ENCODE data around the gene HIPK2. TPM values are rescaled to one million over a fixed set of nuclear protein-coding genes. Genes with fewer than 3 reads are reported as not detected.
A peak's percentile ranks its signal among the peaks of the same experiment; 100 is the strongest.
"Not testable (repeated sequence)": the region's sequence is repeated elsewhere in the genome, so short reads cannot be mapped to it uniquely, and the experiment has no call there.

The HIPK2 gene
- polyA plus RNA-seq, 1 donor: 10.4 TPM

DNA sequence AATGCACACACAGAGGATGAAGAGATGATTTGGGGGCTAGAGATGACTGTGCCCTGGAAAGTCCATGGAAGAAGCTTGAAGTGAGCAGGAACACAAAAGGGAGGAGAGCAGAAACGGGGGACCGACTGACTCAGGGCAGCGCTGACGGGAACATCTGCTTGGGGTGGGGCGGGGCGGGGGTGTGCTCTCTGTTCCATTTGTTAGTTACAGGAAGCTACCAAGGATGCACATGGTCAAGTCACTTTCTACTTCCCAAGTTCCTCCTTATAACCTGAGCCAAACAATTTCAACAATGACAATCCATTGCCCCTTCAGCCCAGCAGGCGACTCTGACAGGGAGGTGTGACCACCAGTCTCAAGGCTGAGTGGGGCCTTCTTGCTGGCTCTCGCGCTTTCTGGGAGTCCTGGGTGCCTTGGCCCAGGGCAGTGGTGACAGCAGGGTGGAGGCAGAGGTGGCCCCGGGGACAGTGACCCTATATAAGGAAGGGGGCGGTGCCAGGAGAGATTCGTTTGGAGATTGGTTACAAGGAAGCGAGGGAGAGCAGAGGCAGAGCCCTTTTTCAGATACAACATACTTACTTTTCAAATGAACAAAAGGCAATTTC, 214.7 kb downstream of the HIPK2 start:
- no peak for DNase-seq

DNA sequence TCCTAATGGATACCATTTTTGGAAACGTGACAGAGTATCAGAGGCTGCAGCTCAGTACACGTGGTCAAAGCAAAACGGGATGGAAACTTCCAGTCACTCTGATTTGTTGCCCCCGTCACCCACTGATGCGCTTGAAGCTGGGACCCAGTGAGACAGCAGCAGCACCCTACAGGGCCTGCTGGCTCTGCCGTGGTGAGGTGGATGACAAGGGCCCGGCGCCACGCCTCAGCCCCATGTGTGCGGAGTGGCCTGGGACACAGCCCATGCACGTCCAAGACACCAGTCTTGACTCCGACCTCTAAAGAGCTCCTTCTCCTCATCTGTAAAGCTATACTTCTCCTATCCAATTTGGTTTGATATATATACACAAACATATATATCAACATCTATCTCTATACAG, 215.3 kb downstream of the HIPK2 start:
- DNase-seq: no peak

DNA sequence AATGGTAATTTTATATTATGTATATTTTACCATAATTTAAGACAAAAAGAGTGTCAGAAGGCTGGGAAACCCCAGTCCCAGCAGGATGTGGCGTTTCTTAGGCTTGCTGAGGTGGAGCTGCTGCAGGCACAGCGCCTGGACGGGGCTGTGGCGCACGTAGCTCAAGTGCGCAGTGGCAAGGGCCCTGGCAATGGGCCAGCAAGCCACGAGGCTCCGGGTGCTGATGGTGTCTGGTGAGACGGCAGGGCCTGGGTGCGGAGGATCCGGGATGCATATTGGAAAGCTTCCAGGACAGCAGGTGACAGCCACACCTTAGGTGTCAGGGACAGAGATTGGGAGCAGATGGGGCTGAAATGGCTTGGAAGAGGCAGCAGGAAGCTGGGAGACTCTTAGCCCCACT, 217.1 kb downstream of the HIPK2 start:
- DNase-seq: no peak

DNA sequence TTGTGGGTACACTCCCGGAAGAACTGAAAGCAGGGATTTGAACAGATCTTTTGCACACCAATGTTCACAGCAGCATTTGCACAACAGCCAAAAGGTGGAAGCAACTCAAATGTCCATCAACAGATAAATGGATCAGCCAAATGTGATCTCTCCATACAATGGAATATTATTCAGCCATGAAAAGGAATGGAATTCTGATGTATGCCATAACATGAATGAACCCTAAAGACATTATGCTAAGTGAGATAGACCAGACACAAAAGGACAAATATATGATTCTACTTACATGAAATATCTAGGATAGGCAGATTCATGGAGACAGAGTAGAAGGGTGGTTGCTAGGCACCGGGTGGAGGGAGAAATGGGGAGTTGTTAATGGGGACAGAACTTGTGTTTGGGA, 217.6 kb downstream of the HIPK2 start:
- DNase-seq: no peak

DNA sequence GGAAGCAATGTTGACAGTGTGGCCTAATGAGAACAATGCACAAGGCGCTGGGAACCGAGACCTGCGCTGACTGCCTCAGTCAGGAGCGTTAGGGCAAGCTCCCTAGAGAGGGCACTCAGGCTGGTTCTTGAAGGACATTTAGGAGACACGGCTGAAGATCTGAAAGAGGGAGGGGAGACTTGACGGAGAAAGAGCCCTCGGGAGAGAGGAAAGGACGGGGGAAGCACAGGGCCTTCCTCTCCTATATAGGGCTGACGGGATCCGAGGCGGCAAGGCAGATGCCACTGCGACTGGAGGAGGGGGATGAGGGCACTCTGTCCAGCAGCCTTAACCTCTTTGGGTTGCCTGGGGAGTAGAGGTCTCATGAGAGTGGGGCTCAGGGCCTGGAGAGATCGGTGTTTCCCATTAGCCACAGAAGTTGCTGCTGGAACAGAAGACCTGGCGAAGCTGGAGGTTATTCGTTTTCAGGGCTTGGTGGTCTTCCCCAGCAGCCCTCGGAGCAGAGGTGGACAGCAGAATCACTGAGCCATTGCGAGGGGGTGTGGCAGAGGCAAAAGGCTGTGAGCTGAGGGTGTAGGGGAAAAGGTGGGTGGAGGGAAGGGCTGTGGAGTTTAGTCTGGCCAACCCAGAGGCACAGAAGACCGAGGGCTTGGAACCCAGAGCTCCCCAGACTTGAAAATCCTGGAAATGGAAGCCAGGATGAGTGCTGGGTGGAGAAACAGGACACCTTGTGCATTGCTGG, 218.3 kb downstream of the HIPK2 start:
- DNase-seq: no peak

DNA sequence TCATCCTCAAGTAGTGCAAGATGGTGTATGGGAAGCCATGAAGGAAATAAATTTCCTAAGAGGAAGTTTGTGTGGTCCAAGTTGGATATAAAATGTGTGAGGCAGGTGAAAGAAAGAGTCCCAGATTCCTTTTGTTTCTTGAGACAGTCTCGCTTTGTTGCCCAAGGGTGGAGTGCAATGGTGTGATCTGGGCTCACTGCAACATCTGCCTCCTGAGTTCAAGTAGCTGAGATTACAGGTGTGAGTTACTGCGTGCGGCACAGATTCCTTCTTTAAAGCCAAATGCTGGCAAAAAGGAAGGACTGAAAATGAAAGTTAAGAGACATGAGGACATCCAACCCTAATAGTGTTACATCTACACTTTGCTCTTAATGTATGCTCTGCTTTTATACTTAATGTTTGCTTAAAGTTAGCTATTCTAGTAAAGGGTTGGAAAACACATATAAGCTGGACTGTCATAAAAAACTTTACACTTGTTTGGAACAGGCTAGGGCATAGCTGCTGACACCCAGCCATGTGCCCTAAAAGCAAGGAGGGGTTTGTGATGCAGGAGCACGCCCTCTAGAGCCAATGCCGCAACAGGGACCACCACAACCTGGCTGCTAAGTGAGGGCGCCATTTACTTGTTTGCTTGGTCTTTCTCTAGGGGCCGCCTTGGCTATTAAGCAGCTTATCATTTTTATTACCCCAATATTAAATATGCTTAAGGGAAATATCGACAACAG, 219.8 kb downstream of the HIPK2 start:
- no peak for DNase-seq

DNA sequence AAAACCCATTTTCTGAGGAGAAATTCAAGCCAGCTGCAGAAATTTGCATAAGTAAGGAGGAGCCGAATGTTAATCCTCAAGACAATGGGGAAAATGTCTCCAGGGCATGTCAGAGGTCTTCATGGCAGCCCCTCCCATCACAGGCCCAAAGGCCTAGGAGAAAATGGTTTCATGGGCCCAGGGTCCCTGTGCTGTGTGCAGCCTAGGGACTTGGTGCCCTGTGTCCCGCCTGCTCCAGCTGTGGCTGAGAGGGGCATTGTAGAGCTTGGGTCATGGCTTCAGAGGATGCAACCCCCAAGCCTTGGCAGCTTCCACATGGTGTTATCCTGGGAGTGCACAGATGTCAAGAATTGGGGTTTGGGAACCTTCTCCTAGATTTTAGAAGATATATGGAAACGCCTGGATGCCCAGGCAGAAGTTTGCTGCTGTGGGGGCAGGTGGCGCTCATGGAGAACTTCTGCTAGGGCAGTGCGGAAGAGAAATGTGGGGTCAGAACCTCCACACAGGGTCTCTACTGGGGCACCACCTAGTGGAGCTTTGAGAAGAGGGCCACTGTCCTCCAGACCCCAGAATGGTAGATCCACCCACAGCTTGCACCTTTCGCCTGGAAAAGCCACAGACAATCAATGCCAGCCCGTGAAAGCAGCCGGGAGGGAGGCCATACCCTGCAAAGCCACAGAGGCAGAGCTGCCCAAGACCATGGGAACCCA, 223.7 kb downstream of the HIPK2 start:
- not testable (repeated sequence) for DNase-seq

DNA sequence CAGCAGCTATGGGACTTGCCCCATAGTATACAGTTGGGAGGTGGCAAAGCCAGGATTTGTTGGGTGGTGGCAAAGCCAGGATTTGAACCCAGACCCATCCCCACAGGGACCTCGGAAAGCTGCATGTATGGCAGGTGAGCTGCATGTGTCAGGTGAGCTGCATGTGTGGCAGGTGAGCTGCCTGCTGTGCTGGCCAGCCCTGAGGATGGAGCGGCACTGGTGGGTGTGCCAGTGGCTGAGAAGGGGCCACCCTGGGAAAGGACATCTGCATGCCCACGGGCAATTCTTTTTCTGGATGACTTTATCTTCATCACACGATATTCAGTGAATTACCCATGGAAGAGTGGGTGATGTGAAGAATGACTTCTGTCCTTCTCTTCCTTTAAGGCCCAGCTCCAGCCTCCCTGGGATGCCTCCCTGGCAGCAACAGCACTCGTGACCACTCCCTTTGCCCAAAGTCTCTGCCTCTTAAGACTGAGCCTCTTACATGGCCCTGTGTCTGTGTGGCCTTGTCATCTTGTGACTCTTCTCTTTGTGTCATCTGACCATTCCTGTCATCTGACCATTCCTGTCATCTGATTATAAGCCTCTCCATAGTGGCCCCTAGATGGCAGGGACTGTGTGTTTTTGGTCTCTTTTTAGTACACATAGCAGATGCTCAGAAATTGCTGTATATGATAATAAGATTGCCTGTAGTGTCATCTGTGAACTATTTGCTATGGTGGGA, 229.3 kb downstream of the HIPK2 start:
- no peak for DNase-seq

DNA sequence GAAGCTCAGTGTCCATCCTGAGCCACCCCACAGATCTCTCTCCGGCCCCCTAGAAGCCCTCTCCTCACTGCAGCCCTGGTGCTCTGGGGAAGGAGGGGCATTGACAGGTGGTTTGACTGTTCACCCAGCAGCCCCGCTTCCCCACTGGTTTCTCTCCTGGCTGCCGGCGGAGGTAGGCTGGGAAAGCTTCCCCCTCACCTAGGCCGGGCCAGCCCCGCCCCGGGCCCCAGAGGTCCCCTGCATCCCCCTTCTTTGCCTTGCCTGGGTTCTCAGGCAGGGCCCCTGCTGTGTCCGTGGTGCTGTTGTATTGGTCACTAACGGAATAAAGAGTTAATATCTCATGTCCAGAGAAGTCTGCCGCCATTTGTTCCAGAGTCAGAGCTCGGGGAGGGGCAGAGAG, 233.2 kb downstream of the HIPK2 start:
- DNase-seq: no peak

DNA sequence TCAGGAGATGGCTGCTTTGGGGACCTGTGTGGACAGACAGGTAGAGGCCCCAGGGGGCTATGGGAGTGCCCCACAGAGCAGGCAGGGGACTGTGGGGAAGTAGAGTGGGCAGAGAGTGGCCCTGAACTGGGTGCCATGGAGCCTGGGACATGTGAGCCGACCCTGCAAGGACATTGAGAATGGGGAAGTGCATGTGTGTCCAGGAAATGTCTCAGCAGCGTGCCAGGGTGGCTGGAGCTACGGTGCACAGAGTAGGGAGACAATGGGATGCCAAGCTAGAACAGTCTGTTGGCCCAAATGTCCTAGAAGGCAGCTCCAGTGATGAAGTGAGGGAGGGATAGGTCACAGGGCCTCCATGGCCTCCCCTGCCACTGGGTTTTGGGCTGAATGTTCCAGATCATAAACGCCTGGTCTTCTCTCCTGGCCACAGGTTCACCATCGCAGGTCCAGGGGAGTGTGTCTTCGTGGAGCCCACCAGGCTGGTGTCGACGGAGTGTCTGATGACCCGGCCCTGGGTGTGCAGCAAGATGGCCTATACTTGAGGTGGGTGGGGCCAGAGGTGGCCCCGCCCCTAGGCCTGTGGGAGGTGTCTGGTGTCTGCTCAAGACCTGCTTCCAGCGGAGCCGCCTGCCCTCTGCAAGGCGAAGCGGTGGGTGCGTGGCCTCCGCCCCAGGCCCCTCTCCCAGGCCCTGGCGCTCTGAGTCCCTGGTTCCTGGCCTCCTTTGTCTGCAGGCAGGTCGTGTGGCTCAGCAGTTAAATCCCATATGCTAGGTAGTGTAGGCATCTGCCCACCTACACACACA, 233.8 kb downstream of the HIPK2 start:
- DNase-seq: no peak

DNA sequence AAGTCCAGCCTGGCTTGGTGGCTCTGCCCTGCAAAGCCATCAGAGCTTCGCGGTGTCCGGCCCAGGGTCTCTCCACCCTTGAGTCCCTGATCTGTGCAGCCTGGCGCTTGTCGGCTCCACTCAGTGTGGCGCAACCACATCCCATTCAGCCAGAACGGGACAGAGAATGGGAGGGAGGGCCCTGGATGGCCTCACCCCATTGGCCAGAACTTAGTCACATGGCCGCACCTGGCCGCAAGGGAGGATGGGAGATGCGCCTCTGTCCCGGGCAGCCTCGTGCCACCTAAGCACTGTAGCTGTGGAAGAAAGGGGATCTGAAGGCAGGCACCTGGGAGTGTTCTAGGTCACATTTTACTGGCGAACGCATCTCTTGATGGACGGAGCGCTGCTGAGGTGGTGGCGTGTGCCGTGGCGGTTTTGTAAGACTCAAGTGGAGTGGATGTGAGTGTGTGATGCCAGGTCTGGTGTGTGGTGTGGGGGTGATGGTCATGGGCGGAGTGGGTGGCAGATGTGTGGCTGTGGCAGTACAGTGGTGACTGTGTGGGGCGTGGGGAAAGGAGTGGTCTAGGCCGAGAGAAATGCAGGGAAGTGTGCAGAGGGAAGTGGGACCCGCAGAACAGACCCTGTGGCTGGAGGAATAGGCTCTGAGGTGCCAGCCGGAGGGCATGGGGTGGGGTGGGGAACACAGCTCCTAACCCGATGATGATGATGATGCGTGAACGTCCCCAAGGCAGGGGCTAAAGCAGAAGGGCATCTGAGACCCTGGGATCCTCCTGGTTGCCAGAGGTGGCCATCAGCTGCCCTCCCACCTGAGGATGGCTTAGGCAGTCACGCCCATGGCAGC, 235.3 kb downstream of the HIPK2 start:
- DNase-seq: no peak

DNA sequence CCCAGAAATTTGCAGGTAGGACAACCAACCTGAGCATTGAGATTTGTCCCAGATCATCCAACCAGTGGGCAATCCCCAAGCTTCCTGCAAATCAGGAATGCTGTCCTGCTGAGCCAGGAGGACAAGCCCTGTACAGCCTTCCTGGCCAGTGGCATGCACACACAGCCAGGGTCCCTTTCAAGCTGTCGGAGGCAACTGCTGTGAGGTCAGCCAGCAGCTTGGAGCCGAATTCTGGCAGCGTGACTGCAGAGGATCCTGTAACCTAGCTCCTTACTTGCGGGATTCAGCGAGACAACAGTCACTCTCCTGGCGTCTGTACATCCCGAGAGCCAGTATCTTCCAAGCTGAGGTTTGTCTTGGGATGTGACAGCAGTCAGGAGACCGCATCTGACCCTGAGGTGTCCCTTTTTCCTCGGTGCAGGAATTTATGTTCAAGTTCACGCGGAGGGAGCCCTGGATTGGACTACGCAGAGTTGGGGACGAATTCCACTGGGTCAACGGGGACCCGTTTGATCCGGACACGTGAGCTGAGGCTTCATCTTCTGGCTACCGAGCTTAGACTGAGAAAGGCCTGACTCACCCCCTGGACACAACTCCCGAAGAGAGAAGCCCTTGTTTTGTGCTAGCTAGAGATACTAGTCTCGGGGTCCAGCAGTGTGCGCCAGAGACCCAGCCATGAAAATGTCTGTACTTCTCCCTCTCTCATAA, 236.0 kb downstream of the HIPK2 start:
- DNase-seq: no peak

DNA sequence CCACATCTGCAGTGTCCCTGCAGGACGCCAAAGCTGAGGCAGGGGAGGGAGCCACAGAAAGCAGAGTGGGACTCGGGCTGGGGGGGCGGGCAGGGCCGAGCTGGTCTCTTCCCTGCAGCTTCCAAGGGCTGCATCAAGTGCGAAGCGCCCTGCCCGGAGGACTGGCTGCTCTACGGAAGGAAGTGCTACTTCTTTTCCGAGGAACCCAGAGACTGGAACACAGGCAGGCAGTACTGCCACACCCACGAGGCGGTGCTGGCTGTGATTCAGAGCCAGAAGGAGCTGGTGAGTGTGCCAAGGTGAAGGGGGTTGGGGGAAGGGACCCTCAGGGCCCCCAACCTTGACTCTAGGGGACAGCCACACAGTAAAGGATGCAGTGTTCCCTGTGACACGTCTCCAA, 237.6 kb downstream of the HIPK2 start:
- no peak for DNase-seq

DNA sequence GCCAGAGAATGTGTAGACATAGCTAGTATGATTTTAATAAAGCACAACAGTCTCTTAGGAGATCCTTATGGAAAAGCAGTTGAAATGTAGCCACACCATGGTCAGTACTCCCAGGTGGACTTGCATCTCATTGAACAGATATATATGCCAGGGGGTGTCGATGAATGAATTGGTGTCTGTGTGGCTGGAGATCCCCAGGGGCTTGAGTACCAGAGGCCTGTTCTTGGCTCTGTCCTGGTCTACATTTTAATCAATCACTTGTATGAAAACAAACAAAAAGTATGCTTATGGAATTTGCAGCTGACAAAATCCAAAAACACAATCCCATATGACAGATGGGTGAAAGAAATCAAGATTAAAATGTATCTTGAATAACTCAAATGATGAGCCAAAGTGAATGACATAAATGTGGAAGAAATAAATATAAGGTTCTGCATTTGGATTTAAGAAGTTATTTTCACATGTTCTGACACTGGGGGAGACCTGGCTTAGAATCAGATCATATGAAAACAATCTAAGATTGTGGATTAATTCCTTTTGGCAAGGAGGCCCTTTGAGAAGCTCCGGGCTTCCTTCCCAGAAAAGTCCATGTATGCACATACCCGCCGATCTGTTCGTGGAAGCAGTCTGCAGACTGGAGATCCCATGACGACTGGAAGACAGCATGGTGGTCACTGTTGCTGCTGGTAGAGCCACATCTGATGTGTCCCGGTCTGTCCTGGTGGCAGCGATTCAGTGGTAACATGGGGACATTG, 238.7 kb downstream of the HIPK2 start:
- DNase-seq: peak; percentile 73

DNA sequence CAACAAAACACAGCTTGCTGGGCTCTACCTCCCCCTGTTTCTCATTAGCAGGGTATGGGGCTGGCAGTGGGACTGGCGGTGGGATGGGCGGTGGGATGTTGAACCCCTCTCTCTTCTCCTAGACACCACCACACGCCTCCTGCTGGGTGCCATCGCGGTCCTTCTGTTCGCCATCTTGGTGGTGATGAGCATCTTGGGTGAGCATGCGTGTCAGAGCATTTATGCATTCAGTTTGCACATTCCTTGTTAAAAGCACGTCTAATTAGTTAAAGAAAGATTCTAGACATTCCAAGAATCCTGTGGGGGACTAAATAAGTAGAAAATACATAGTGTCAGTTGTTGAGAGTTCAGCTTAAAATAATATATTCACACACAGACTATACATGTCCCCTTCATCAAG, 241.6 kb downstream of the HIPK2 start:
- DNase-seq: no peak

DNA sequence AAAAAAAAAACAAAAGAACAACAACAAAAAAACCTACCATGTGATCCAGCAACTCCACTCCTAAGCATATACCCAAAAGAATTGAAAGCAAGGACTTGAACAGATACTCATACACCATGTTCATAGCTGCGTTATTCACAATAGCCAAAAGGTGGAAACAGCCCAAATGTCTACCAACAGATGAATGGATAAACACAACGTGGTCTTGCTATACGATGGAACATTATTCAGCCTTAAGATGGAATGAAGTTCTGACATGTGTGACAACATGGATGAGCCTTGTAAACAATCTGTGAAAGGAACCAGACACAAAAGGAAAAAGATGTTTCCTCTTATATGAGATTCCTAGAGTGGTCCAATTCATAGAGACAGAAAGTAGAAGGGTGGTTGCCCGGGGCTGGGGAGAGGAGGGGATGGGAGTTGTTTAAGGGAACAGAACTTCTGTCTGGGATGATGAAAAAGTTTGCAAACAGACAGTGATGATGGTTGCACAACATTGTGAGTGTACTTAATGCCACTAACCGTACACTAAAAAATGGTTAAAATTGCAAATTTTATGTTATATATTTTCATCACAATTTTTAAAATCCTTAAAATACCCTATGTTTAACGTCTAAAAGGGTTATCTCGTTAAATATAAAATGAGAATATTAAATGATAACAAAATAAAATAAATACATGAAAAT, 242.7 kb downstream of the HIPK2 start:
- no peak for DNase-seq

DNA sequence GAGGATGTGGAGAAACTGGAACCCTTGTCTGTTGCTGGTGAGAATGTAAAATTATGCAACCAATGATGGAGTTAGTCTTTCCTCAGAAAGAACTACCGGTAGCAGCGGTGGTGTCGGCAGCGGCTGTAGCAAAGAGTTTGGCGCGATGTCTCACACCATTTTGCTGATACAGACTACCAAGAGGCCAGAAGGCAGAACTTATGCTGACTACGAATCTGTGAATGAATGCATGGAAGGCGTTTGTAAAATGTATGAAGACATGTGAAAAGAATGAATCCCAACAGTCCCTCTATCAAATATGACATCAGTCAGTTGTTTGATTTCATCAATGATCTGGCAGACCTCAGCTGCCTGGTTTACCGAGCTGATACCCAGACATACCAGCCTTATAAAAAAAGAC, 243.7 kb downstream of the HIPK2 start:
- DNase-seq: no peak

DNA sequence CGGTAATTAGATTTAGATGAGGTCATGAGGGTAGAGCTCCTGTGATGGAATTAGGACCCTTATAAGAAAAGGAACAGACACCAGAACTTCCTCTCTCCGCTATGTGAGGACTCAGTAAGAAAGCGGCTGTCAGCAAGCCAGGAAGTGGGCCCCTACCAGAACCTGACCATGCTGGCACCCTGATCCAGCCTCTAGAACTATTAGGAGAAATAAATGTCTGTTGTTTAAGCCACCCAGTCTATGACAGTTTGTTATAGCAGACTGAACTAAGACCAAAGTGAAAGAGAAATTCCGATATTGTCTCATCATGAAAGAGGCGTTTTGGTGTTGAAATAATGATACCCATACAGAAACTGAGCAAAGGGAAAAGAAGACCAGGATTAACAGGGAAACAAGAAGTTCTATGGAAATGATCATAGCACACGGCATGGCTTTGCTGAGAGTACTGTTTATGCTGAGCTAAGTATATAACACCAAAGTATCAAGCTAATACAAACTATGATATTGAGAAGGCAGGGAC, 245.1 kb downstream of the HIPK2 start:
- DNase-seq: no peak
